UCSD-AML1 (cell line): ENCODE data around the gene LRRC74A.
A peak's percentile ranks its signal among the peaks of the same experiment; 100 is the strongest.

ENCODE experiments used
- DNase-seq: peaks from one replicate; lab custom pipeline; 2025; ENCODE audit not compliant: unreplicated experiment; lab: John Stamatoyannopoulos, UW

The LRRC74A gene

GRCh38 chr14:76826122-76826521 is at the start of gene LRRC74A:
LRRC74A (plus strand) TSS chr14:76826408; CDS start chr14:76826698, 290 bp downstream.
- no peak for DNase-seq

GRCh38 chr14:76776428-76777251 is 49.6 kb upstream of the LRRC74A start:
- DNase-seq = peak; percentile 55

GRCh38 chr14:76777721-76778120 is 48.5 kb upstream of the LRRC74A start:
- no peak for DNase-seq

- DNase-seq = no peak
These were observed 47.5 kb upstream of the LRRC74A start for GRCh38 chr14:76778546-76779215.

- no peak for DNase-seq
These were observed 46.8 kb upstream of the LRRC74A start for GRCh38 chr14:76779221-76780057.

GRCh38 chr14:76780058-76780345 is 46.2 kb upstream of the LRRC74A start:
- no peak for DNase-seq

- DNase-seq = no peak
These were observed 45.8 kb upstream of the LRRC74A start for GRCh38 chr14:76780360-76780759.

- no peak for DNase-seq
These were observed 45.1 kb upstream of the LRRC74A start for GRCh38 chr14:76780875-76781647.

GRCh38 chr14:76781648-76782051 is 44.6 kb upstream of the LRRC74A start:
- peak; percentile 41 for DNase-seq

GRCh38 chr14:76782115-76782884 is 43.9 kb upstream of the LRRC74A start:
- no peak for DNase-seq

- DNase-seq = peak; percentile 76
These were observed 43.2 kb upstream of the LRRC74A start for GRCh38 chr14:76782885-76783566.

- DNase-seq = no peak
These were observed 41.8 kb upstream of the LRRC74A start for GRCh38 chr14:76784266-76784874.

- peak; percentile 87 for DNase-seq
These were observed 41.3 kb upstream of the LRRC74A start for GRCh38 chr14:76784881-76785280.

GRCh38 chr14:76786601-76787000 is 39.6 kb upstream of the LRRC74A start:
- no peak for DNase-seq

GRCh38 chr14:76792422-76792821 is 33.8 kb upstream of the LRRC74A start:
- no peak for DNase-seq

- DNase-seq = no peak
These were observed 32.9 kb upstream of the LRRC74A start for GRCh38 chr14:76793324-76793723.

GRCh38 chr14:76793956-76794355 is 32.3 kb upstream of the LRRC74A start:
- DNase-seq = no peak

GRCh38 chr14:76806446-76806845 is 19.8 kb upstream of the LRRC74A start:
- DNase-seq = no peak

- DNase-seq = no peak
These were observed 18.2 kb upstream of the LRRC74A start for GRCh38 chr14:76808011-76808410.
